ENCODE data around the gene PLAU.
A peak's percentile ranks its signal among the peaks of the same experiment; 100 is the strongest.
"Not testable (repeated sequence)": the region's sequence is repeated elsewhere in the genome, so short reads cannot be mapped to it uniquely, and the experiment has no call there.

The PLAU gene

DNA sequence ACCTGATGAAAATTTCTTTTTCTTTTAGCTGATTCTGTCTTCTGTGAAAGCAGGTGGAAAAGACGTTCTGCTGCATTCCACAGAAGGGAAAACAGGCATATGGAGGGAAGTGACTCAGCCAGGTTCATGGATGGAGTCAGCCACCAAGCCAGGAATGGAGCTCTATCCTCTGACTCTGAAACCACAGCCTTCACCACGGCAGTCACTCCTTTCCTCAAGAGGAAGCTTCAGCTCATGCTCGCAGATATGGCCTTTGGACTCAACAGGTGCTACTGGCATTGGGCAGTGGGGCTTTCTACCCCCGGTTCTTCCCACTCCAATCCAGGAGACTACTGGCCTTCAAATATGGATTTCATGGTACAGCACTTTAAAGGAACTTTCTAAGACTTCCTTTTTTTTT is 11.5 kb upstream of the PLAU start:
- DNase-seq: no peak

DNA sequence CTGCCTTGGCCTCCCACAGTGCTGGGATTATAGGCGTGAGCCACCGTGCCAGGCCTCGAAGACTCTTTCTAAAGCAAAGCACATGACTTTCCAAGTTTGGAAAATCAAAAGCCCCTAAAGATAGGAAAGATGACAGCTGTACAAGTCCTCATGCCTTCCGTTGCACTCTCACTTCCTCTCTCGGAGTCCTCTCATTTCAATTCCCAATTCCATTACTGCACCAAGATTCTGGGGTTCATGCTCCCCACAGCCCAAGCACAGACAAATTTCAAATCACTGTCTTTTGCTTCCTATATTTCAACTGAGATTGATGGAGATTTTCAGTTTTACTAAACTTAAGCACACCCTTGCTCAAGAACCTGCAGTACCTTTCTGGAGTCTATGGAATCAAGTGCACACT is 10.9 kb upstream of the PLAU start:
- DNase-seq: no peak

DNA sequence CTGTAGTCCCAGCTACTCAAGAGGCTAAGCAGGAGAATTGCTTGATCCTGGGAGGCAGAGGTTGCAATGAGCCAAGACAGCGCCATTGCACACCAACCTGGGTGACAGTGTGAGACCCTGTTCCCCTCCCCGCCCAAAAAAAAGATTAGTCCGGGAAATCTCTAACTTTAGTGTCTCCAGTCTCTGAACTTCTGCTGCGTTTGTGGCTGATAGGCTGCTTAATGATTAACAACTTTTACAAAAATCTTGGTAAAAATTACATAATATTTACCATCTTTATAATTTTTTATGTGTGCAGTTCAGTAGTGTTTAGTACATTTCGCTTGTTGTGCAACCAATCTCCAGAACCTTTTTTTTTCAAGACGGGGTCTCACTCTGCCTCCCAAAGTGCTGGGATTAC is 9.7 kb upstream of the PLAU start:
- DNase-seq: no peak

DNA sequence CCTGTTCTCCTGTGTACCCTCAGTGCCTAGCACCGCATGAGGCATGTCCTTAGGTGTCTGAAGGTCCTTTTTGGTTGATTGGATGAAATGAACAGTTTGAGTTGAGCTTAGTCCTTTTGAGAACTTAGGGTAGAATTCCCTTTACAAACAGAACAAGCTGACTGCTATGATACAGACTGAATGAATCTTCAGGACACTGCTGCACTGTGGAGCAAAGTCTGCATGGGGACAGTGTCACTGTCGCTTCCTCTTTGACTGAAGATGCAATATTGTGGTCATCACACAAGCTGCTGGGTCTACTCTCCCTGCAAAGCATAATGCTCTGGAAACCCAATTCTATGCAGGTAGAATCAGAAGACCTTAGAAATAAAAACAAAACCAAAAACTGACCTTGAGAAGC is 8.6 kb upstream of the PLAU start:
- DNase-seq: no peak

- peak; percentile 28 for DNase-seq
Observed at GRCh38 chr10:73905256-73906020, 5.5 kb upstream of the PLAU start.

DNA sequence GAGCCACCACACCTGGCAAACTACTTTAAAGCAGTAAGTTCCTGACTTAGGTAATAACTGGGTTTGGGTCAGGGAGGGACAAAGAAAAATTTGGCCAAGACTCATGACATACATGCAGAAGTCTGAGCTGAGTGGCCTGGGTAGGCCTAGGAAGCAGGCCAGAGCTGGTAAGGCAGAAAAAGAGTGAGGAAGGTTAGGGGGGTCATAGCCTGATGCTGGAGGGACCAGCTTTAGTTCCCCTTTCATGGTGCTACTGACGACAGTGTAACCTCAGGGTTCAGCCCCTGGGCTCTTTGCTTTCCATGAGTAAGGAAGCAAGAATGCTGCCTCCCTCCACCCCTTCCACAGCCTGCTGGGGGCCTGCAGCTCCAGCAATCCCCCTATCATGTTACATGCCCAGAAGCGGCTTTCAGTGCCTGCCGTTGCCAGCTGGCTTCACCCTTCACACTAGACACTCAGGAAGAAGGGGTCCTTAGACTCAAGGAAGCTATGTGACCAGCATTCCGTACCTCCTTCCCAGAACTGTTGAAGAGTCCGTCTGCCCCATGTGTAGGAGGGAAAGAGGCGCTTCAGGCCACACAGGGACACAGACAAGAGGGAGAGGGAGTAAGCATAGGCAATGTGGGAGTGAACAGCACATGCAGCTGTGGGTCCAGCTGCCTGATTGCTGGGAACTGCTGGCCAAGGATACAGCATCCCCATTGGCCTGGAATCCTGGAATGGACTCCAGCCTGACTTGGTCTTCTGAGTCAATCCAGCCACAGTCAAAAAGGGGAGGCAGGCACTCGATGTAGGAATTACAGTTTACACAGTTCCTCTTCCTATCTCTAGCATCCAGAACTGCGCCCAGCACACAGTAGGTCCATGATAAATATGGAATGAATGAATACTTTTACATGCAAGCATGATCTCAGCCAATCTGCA is 4.1 kb upstream of the PLAU start:
- peak; percentile 37 for DNase-seq

DNA sequence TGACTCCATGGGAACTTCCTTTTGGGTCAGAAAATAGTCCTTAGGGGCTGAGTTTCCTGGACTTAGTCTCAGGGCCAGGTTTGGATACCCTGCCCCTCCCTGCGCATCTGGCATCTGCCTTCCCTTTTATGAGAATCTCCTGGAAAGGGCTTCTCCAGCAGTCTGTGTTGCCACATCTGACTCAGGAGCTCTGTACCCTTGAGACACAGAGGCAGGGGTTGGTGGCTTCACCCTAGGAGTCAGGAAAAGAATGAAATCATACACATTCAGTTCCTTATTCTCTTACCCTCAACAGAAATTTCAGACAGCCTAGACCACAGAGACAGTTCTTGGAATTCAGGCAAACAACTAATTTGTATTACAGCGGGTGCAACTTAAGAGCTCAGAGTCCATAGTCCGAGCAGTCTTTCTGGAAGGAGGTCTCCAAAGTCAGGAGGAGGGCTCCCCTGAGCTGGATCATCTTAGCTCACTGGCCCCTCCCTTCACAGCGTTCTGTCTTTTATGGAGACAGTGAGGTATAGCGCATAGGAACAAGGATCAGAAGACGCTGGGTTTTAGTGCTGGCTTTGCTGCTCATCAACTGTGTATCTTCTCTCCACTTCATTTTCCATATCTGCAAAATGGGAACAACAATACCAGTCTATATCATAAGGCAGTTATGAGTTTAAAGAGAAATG is 3.0 kb upstream of the PLAU start:
- no peak for DNase-seq

GRCh38 chr10:73908853-73909539 is 1.9 kb upstream of the PLAU start:
- DNase-seq: peak; percentile 29

GRCh38 chr10:73909540-73910115 is 1.3 kb upstream of the PLAU start:
- no peak for DNase-seq

- DNase-seq: no peak
Observed at GRCh38 chr10:73910401-73910763, 550 bp upstream of the PLAU start.

GRCh38 chr10:73911553-73912004 is 647 bp downstream of the PLAU start:
- no peak for DNase-seq

DNA sequence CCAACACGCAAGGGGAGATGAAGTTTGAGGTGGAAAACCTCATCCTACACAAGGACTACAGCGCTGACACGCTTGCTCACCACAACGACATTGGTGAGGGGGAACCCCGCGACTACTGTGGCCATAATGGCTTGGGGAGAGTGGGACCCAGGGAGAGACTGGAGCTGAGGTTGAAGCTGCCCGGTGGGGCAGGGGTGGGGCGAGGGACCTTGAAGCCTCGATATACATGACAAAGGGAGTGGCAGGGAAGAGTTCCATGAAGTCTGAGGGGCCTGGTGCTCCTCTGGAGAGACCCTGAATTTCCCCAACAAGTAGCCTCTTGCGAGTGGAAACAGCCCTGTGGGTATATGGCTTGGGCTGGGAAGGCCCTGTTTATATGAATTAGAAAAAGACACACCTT is 3.1 kb downstream of the PLAU start:
- no peak for DNase-seq

DNA sequence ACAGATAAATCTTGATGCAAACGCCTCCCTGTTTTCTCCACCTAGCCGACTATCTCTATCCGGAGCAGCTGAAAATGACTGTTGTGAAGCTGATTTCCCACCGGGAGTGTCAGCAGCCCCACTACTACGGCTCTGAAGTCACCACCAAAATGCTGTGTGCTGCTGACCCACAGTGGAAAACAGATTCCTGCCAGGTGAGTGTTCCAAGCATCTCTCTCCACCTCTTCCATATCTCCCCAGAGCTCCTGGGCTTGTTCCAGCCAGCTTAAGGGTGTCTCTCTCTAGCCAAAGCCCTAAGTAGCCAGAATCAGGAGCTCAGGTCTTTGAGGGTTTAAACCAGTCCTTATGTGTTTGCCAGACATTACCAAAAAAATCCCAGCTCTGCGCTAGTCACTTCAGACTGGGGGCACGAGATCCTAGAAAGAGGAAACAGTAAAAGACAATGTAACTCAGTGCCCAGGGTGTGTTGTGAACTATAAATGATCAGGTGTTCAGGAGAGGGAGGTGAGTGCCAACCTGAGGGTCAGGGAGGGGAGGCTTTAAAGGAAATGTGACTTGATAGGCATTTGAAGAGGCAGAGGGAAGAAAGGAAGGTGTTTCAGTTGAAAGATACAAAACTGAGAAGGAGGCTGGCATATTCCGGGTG is 4.4 kb downstream of the PLAU start:
- DNase-seq: no peak

GRCh38 chr10:73916761-73917470 is 6.0 kb downstream of the PLAU start:
- DNase-seq: no peak

DNA sequence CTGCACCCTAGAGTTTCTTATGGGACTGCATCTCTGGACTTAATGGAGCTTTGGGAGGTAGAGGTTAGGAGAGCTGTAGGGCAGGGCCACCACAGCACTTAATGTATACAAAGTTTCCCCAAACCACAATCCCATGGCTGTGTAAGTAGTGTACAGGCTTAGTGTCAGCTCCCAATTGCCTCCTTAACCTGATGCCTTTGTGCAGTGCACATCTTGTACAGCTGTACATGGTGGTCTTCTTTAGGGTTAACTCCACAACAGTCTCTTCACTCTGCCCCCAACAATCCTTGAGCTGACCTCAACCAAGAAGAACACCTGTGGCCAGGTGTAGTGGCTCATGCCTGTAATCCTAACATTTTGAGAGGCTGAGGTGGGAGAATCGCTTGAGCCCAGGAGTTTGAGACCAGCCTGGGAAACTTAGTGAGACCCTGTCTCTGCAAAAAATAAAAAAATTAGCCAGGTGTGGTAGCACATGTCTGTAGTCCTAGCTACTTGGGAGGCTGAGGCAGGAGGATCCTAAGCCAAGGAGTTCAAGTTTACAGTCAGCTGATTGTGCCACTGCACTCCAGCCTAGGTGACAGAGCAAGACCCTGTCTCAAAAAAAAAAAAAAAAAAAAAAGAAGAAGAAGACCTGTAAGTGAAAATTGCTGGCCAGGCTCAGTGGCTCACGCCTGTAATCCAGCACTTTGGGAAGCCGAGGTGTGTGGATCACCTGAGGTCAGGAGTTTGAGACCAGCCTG is 6.8 kb downstream of the PLAU start:
- no peak for DNase-seq

DNA sequence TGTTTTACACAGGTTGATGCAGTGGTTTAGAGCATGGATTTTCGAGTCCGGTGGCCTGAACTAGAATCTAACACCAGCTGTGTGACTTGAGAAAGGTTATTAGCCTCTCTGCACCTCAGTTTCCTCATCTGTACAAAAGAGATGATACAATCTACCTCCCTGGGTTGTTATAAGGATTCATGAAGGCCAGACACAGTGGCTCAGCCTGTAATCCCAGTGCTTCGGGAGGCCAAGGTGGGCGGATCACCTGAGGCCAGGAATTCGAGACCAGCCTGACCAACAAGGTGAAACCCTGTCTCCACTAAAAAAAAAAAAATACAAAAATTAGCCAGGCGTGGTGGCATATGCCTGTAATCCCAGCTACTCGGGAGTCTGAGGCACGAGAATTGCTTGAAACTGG is 8.5 kb downstream of the PLAU start:
- DNase-seq: not testable (repeated sequence)

DNA sequence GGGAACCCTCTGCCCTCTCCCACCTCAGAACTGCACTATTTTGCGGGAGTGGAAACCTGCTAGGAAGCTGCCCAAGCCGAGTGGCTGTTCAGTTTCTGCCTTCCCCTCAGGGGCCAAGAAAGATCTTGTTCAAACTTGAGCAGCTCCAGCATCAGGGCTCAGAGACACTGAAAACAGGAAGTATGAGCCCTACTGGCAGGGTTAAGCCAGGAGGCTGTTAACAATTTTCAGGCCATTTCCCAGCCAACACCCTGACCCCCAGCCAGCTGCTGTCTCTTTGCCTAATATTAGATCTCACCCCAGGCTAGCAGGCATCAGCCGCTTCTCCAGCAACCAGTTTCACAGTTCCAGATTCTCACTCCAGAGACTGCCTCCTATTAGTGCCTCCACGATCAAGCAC is 9.2 kb downstream of the PLAU start:
- DNase-seq: no peak

- DNase-seq: no peak
Observed at GRCh38 chr10:73922007-73922863, 11.3 kb downstream of the PLAU start.

DNA sequence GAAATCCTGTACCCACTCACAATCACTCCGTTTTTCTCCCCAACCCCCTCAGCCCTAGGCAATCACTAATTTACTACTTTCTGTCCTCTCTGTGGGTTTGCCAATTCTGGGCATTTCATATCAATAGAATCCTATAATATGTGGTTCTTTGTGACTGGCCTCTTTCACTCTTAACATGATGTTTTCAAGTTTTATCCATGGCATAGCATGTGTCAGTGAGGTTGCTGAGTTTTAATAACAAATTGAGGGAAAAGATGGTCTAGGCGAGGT is 11.9 kb downstream of the PLAU start:
- no peak for DNase-seq

Measured in NCI-H510A treated with DMSO at 0.1 percent for 48 hours (cell line).